ENCODE measurements around the gene PPARA.

DNA sequence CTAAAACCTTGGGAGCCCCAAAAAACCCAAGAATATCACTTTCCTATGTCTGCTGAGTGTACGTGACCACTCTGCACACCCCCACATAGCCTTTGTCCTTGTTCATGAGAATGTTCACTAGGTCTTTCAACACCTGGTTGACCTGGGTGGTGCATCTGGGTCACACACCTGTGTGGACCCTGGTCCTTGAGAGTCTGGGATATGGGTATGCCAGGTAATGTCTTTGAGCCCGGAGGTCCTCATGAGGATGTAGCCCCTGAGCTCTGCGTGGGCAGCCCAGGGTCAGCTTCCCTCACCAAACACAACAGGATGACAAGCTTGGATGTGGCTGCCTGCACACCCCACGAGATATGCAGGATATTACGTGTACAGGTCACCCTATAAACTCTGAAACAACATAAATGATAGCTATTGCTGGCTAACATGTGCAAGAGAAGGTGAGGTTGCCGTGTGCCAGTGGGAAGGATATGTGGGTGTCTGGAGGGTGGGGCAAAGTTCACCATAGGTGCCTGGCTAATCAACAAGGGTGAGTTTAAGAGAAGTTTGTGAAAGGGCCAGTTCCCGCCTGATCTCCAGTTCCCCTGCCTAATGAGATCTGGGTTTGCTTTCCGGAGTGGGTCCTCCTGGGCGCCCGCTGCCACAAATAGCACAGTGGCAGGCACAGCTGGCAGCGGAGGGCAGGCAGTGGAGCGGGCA, 1.4 kb upstream of the PPARA start:
- no peak for TF ChIP-seq YY1 (IDR thresholded peaks at IDR 0.05; ENCODE audit: low read depth)
- TF ChIP-seq TAF1 (IDR thresholded peaks at IDR 0.05; ENCODE audit: low read depth), result no peak
- TF ChIP-seq REST (IDR thresholded peaks at IDR 0.05; ENCODE audit: low read depth), result no peak
- TF ChIP-seq EP300 (IDR thresholded peaks at IDR 0.05; ENCODE audit: borderline replicate concordance), result no peak
- no peak for TF ChIP-seq EGR1 (IDR thresholded peaks at IDR 0.05)
- TF ChIP-seq CEBPB (IDR thresholded peaks at IDR 0.05), result no peak
- TF ChIP-seq, protein P1, sequence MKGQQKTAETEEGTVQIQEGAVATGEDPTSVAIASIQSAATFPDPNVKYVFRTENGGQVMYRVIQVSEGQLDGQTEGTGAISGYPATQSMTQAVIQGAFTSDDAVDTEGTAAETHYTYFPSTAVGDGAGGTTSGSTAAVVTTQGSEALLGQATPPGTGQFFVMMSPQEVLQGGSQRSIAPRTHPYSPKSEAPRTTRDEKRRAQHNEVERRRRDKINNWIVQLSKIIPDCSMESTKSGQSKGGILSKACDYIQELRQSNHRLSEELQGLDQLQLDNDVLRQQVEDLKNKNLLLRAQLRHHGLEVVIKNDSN (IDR thresholded peaks at IDR 0.05), result no peak
- no peak for TF ChIP-seq MAX (IDR thresholded peaks at IDR 0.05)
- TF ChIP-seq CREB1 (IDR thresholded peaks at IDR 0.05; ENCODE audit: low read depth), result no peak
